Fibroblast of upper back skin (primary cell): ENCODE results near the gene SYS1.

Experiments used
- DNase-seq: peaks from one replicate; pipeline ENCODE4 v3.0.0-alpha.2; 2013

SYS1 gene

DNA sequence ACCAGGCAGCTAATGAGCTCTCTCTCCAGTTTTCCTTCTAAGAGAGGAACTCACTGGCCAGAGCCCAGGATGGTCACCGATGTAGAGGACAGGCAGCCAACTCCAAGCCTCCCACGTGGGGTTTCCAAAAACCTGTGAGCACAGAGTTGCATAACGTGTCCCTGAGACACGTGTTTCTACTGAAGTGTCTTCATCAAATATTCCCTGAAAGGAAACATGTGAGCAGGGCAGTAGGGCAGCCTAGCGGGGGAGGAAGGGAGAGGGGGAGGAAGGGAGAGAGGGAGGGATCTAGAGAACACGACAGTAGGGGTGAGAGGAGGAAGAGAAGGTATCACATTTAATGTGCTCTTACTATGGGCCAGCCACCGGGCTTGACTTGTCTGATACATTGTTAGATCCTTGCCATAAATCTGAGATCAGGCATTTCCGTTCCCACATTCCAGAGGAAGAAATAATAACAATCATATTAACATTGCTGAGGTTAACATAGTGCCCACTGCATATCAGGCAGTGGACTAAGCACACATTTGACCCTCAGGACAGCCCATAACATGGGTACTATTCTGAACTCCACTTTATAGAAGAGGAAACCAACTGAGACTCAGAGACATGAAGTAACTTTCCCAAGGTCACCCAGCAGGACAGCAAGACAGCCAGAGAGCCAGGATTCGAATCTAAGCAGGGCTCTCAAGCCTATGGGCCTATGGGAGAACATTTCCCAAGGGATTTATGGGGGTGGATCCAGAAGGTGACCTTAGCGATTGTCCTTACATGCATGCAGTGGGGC, 4.5 kb upstream of the SYS1 start:
- peak; percentile 77 for DNase-seq

DNA sequence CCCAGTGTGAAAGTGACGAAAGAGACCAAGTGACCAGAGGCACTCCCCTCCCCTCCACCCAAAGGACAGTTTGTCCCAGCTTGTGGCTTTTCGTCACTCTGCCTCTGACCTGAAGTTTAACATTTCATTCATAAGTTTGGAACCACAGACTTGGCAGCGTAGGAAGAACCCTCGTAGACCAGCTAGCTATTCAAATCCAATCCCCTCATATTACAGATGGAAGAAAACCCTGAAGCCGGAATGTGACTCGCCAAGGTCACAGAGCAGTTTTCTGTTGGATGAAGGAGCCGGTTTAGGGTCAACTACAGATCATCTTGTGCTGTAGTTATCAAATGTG, 3.9 kb upstream of the SYS1 start:
- DNase-seq, result peak; percentile 61

DNA sequence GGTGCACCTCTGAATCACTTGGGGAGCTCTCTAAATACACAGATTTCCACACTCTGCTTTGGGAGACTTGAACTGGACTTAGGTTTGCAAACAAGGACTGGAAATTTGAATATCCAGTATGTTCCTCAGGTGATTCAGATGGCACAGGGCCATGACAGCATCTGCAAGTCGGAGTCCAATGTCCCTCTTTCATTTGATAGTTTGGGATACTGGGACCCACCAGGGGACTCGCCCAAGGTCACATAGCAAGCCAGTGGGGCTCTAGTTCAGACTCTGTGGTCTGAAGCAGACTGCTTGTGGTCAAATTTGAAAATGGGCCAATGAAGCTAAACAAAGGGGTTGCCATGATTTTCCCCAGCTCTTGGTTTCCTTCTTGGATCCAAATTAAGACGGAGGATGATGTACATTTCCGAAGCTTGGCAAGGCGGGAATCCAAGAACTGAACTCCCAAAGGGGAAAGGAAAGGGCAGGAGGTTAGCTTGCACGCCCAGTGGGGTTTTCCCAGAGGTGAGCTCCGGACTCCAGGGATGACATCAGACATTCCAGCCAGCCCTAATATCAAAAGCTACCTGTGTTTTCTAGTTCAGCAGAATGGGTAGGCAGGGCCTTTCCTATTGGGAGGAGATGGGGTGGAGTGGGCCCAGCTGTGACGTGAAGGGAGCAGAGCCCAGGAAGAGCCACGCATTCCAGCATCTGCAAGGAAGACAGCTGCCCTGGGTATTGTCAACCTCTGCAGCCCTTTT, 3.4 kb upstream of the SYS1 start:
- DNase-seq, result peak; percentile 82

DNA sequence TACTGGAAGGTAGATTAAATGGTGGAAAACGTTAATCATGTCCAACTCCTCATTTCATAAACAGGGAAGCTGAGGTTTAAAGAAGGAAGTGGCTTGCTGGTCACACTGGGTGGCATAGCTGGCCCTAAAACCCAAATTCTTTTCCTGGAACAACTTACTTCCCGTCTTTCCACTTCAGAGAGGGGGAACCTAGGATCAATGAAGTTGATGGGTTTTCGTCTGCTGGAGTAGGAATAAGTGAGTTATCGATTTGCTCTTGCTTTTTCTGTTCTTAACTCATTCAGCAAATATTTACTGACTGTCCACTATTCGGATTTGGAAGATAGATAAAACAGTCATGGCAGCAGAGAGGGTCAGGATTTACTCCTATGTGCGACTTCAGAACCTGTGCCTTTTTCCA, 1.2 kb upstream of the SYS1 start:
- no peak for DNase-seq

DNA sequence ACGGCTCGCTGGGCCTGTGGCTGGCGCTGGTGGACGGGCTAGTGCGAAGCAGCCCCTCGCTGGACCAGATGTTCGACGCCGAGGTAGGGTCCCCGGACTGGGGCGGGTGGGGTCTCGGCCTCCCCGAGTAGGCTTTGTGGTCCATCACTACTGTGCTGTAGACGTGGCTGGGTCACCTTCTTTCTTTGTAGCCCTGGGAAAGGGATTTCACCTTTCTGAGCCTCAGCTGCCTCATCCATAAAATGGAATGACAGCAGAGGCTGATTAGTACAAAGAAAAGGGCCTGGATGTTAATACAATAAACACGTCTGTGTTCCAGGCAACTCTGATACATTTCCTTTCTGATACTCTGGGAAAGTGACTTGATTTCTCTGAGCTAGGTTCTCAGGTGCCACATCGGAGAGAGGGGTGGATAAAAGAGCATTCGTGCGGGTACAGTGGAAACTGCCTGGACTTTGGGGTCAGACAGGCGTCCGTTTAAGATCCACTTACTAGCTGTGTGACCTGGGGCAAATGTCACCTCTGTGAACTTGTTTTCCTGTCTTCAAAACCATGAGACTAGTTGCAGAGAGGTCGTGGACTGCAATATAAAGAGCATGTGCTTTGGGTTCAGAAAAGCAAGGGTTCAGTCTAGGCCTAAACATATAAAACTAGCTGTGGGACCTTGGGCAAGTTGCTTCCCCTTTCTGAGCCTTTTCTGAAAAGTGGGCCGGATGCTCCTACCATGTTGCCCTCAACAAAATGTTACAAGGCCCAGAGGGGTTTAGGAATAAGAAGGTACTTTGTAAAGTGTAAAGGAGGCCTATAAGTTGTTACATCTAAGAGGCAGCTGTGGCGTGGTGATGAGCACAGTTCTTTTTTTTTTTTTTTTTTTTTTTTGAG, 896 bp downstream of the SYS1 start:
- no peak for DNase-seq

DNA sequence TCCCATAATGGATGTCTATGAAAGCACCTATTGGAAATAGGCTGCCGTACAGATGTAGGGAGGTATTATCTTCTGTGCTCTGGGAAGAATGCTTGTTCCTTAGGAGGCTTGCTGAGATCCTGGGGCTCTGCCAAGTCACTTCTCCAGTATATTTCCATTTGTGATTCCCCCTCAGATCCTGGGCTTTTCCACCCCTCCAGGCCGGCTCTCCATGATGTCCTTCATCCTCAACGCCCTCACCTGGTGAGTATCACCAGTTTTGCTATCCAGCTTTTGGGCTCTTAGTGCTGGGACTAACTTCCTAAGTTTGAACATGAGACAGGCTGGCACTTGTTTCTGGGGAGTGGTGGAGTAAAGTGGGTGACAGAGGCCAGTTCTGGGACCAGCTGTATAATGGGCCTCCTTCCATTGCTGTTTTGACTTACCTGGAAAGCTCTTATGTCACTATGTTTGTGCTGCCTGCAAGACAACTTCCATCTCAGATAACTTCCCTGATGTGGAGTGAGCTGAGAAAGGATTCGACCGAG, 2.6 kb downstream of the SYS1 start:
- DNase-seq, result no peak

DNA sequence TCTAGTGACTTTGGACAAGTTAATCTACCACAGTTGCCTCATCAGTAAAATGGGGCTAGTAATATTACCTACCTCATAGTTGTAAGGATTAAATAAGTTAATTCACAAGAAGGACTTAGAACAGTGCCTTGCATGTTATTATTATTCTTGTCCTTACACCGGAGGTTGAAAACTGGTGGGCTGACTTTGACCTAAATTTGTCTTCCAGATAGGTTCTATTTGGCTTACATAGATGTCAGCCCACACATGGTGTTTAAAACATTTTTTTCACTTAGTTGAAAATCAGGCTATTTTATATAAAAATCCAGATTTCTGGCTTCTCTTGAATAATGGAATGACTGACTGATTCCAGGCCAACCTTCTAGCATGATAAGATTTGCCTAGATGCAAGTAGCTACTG, 3.2 kb downstream of the SYS1 start:
- DNase-seq, result no peak

DNA sequence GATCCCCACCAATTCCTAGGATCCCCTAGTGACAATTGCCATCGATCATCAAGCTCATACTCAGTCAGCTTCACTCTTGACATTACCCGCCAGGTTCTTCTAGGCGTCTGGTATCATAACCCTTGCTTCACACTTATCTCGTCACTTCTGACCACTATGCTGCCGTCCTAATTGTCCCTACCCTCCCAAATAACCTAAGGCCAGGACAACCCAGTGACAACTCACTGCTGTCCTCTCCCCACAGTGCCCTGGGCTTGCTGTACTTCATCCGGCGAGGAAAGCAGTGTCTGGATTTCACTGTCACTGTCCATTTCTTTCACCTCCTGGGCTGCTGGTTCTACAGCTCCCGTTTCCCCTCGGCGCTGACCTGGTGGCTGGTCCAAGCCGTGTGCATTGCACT, 3.7 kb downstream of the SYS1 start:
- no peak for DNase-seq

DNA sequence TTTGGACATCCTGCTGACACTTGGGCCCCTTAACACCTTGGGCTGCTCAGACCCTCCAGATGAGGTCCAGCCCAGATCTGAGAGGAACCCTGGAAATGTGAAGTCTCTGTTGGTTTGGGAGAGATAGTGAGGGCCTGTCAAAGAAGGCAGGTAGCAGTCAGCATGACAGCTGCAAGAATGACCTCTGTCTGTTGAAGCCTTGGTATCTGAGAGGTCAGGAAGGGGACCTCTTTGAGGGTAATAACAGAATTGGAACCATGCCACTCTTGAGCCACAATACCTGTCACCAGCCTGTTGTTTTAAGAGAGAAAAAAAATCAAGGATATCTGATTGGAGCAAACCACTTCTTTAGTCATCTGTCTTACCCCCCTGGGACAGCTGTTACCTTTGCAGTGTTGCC, 4.2 kb downstream of the SYS1 start:
- no peak for DNase-seq

DNA sequence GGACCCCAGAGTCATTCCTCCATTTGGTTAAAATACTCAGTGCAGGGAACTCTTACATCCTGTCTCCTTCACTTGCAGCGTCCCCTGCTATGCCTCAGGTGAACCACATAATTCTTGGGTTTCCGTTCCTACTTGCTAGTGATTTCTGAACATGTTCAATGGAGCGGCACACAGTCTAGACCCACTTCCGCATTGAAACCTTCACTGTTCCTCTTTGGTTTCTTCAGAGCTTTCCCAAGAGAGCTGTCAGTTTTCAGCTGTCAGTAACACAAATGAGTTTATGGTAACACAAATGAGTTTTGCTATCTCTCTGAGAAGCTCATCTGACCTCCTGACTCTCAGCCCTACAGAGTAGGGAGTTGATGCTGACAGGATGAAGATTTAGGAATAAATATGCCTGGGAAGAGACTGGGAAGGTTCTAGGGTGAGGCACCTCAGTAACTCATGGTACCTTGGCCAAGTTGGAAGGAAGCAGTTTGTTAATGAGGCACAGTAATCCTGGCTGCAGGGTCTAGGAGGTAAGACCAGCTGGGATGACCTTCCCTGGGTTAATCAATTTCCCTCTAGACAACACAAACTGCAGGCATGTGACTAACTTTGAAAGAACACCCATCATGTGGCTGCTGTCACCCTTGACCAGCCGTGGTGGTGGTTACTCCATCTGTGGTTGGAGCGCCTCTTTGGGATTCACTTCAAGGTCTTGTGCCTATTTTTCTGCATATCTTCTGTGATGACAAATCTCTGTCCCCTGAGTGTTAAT, 5.4 kb downstream of the SYS1 start:
- no peak for DNase-seq

DNA sequence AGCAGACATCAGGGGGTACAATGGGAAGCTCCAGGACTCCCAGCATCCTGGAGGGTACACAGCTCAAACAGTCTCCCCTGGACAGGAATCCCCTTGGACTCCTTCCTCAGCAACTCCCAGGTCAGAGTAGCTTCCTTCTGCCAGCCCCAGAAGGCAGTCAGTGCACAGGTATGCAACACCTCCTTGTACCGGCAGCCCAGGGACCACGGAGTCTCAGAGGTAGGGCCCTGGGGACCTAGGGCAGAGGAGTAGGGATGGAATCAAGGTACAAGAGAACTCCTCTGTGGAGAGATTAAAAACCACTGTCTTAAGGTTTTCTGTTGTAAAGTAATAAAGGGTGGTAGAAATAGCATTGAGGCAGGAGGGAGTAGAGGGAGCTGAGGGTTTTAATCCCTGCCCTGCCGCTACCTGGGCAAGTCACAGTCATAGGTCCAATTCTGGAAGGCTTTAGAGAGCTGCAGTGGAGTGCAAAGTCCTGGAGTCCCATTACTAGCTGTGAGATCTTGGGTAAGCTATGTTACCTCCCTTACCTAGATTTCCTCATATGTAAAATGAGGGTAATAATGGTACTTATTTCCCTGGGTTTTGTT, 7.7 kb downstream of the SYS1 start:
- DNase-seq, result no peak

DNA sequence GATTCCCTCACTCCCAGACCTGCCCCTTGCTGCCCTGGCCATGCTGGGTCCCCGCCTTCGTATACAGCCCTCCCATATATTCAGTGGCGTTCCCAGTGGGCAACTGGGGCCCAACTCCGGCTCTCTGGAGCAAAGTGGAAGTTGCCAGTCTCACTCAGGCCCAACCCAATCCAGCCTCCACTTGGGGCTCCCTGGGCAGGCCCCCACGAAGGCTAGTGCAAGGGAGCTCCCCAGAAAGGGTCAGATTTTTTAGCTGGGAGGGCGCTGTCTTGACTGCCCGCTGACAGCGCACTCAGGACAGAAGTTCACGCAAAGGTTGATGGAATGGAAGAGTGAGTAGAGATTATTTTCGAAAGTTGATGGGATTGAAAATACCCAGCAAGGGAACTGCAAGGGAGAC, 9.3 kb downstream of the SYS1 start:
- DNase-seq, result no peak

DNA sequence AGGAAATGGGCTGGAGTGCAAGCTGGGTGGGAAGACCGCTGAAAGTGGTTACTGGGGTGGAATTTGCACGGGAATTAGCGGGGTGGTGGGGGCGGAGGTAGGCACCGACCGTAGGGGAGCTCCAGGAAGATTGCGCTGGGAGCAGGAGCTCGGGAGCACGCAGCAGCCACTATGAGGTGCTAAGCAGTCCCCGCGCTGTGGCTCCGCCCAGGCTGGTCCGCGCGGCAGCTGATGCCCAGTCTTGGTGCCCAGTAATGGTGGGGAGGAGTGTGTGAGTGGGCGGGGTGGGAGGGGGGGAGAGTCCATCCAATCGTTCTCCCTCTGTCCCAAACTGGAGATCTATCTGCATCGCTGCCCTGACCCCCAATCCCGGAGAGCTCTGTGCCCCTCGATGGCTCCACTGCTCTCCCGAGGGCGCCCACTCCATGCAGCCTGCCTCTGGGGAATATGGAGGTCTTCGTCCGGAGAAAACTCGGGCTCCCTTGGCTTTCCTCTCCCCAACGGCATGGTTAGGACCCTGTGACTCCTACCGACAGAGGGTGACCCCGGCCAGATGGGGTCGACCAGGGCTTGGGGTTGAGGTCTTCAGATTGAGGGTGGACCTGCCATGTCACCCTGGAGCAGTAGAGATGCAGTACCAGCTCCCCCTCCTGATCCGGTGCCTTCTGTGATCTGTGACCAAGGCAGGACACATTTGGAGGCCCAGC, 9.8 kb downstream of the SYS1 start:
- DNase-seq, result no peak

DNA sequence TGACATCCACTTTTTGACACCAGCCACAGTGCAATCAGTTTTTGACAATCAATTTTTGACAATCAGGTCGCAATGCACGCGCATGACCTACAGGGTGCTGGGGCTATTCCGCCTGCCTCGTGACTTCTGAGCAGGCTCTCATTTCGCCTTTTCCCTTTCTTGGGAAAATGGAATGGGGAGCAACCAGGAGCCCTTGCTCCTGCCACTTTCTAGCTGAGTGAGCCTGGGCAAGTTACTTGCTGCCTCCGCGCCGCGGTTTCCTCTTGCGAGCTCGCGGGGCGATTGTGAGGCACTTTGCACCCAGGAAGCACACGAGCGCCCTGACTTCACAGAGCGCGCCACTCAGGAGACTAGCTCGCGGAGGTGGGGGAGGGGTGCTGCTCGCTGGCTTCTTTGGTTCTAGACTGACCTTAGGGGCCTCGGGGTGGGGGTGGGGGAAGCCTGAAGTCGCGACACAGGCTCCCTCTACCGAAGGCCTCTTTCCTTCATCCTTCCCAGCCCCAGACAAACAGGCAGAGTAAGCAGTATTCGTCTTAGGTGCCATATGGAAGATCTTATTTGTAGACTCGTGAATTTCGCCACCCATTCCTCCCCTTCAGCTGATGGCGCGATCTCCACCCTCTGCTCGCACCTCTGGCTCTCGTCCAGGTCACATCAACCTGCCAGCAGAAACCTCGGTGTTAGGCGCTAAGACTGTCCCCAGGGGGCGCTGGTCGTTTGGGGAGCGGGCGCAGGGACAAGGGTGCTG, 10.6 kb downstream of the SYS1 start:
- peak; percentile 73 for DNase-seq

DNA sequence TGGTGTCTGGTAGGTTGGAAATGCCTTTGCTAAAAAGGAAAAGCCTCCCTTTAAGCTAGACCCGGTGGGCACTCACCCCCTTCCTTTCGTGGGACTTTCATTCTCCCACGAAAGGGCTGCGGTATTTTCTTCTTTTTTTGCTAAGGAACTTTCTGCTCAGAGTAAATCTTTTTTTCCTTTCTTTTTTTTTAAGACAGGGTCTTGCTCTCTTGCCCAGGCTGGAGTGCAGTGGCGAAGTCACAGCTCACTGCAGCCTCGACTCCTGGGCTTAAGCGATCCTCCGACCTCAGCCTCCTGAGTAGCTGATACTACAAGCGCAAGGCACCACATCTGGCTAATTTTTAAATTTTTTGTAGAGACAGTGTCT, 11.1 kb downstream of the SYS1 start:
- DNase-seq, result no peak

DNA sequence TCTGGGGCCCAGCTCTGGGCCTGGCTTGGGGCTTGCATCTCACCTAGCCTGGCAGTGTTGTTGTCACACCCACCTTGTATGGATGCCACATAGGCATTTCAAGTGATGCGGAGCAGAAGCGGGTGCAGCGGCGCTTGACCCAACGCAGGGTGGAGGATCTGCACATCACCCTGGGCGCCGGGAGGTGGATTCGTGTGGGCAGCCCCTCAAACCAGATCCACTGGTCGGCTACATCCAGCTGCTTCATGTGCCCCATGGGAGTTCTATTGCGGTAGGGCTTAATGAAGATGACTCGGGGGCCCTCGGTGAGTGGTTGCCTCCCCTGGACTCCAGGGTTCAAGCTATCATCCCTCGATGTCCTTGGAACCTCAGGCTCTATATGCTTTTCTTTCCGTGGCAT, 12.0 kb downstream of the SYS1 start:
- no peak for DNase-seq

DNA sequence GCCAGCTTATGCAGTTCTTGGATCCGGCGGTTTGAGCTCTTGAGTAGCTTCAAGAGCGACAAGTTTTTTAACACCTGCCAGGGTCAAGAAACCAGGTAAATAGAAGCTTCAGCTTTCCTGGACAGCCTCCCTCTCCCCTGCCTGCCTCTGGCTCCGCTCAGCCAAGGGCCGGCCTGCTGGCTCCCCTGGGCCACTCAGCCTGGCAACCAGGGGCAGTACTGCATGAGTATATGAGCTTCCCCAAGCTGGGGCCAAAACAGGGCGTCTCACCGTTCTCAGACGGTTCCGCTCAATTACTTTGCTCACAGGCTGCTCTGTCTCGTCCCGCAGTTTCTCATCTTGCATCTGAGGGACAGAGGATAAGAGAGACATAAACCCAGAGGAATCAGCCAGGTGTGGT, 14.3 kb downstream of the SYS1 start:
- DNase-seq, result no peak

DNA sequence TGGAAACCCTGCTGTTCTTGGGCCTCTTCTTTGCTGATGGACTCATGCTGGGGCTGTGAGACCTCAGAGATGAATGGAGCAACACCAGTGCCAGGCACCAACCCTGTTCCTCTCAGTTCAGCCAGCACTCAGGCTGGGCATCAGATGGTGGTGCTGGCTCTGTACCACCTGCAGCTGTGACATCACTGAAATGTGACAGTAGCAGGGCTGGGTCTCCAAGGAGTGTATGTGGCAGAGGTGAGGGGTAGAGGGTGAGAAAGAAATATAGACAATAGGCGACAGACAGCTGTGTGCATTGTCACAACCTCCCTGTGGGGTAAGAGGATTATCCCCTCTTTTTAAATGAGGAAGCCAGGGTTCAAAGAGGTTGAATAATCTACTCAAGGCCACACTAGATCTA, 15.2 kb downstream of the SYS1 start, which contains the start of gene TP53TG5:
TP53TG5 (minus strand) TSS at position 135 of the 400 bp plus-strand sequence; CDS start at position 46, 89 bp downstream.
- no peak for DNase-seq

DNA sequence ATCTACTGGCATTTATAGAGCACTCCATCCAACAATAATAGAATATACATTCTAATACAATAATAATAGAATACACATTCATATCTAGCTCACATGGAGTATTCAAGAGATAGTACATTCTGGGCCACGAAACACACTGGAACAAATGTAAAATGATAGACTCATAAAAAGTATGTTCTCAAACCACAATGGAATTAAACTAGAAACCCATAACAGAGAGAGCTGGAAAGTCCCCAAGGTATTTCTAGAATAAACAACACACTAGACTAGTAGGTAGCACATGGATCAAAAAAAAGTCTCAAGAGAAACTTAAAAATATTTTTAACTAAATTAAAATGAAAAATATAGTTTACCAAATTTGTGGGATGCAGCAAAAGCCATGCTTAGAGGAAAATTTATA, 24.3 kb downstream of the SYS1 start:
- no peak for DNase-seq

DNA sequence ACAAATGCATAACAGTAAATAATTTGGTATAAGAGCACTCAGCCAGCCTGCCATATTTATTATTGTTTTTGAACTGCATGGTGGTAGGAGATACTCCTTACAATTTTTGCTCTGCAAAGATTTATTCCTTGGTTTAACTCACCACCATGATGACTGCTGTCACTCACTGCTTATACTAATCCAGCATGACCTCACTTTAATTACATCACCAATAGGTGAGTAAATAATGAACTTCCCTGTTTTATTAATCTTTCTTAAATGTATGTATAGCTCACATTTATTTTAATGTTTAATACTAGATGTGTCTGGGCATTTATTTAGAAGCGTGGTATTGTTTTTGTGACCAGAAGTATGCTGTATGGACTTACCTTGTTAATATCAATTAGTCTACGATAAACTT, 28.0 kb downstream of the SYS1 start:
- DNase-seq, result no peak

DNA sequence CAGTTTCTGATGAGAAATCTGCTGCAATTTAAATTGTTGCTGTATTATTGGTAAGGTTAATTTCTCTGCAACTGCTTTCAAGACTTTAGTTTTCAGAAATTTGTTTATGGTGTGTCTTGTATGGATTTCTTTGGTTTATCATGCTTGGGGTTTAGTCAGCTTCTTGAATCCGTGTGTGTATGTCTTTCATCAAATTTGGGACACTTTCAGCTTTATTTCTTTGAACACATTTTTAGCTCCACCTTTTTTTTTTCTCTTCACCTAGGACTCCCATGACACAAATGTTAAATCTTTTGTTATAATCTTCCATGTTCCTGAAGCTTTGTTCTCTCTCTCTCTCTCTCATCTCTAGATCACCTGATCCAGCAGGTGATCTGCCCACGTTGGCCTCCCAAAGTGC, 28.6 kb downstream of the SYS1 start:
- no peak for DNase-seq
